CD14-positive monocyte (primary cell): ENCODE results near the gene SHB. TPM values are rescaled to one million over a fixed set of nuclear protein-coding genes. Genes with fewer than 3 reads are reported as not detected.
A peak's percentile ranks its signal among the peaks of the same experiment; 100 is the strongest.

Experiments
- DNase-seq, 3 donors: peaks; one replicate each; pipeline ENCODE4 v3.0.0-alpha.2; 2011 to 2022
- H2AFZ ChIP-seq: 2 replicates; pipeline ENCODE4 v1.6.0; 2012; ENCODE audit warnings: mild to moderate bottlenecking, low read depth, low read length, inconsistent platforms; ENCODE audit not compliant: insufficient read depth, poor library complexity, severe bottlenecking
- H3K27ac ChIP-seq, 2 donors: 1 replicate in 1 of 2; 2 replicates in 1 of 2; pipeline ENCODE4 v1.5.1; 2012 to 2013; ENCODE audit warnings: low read length in 2 of 2, control low read depth in 1 of 2, inconsistent platforms in 1 of 2, low read depth in 1 of 2, mild to moderate bottlenecking in 1 of 2
- H3K27me3 ChIP-seq, 2 donors: one replicate each; pipeline versions ENCODE4 v1.6.0 to v1.6.1; 2011 to 2013; ENCODE audit warnings: low read length in 2 of 2; ENCODE audit not compliant: control insufficient read depth in 2 of 2, insufficient read depth in 2 of 2
- H3K36me3 ChIP-seq, 2 donors: replicated peaks in 1 of 2; 1 replicate in 1 of 2; 2 replicates in 1 of 2; pipeline versions ENCODE4 v1.5.1 to v1.6.1; 2012 to 2013; ENCODE audit warnings: low read length in 2 of 2, control low read depth in 1 of 2, inconsistent platforms in 1 of 2, mild to moderate bottlenecking in 1 of 2; ENCODE audit not compliant: insufficient read depth in 2 of 2, control insufficient read depth in 1 of 2
- H3K4me1 ChIP-seq, 2 donors: 1 replicate in 1 of 2; 2 replicates in 1 of 2; pipeline versions ENCODE4 v1.5.1 to v1.6.1; 2012 to 2013; ENCODE audit warnings: low read length in 2 of 2, control low read depth in 1 of 2, inconsistent platforms in 1 of 2, mild to moderate bottlenecking in 1 of 2, moderate library complexity in 1 of 2; ENCODE audit not compliant: insufficient read depth in 2 of 2, control insufficient read depth in 1 of 2
- H3K4me2 ChIP-seq: replicated peaks from 2 replicates; pipeline ENCODE3; 2012; ENCODE audit warnings: low read length, moderate library complexity, mild to moderate bottlenecking; ENCODE audit not compliant: poor library complexity, severe bottlenecking; ENCODE audit errors: extremely low read depth
- H3K4me3 ChIP-seq, 3 experiments: fragments of 200-600 bp in 1 of 3; sonication (generic) in 1 of 3; replicated peaks in 1 of 3; 1 replicate in 2 of 3; 2 replicates in 1 of 3; pipeline ENCODE4 v1.5.1; 2011 to 2013; ENCODE audit warnings: low read length in 3 of 3, mild to moderate bottlenecking in 3 of 3, control low read depth in 2 of 3, low read depth in 2 of 3, inconsistent platforms in 1 of 3, moderate library complexity in 1 of 3
- H3K79me2 ChIP-seq: 2 replicates; pipeline ENCODE4 v1.6.0; 2012; ENCODE audit warnings: mild to moderate bottlenecking, control low read depth, inconsistent platforms, low read length, moderate library complexity; ENCODE audit not compliant: insufficient read depth
- H3K9ac ChIP-seq: 2 replicates; pipeline ENCODE4 v1.6.0; 2017; ENCODE audit warnings: low read length, mild to moderate bottlenecking; ENCODE audit not compliant: insufficient read depth, poor library complexity, severe bottlenecking
- H3K9me3 ChIP-seq, 2 donors: replicated peaks in 1 of 2; 1 replicate in 1 of 2; 2 replicates in 1 of 2; pipeline versions ENCODE4 v1.5.1 to v1.6.1; 2012 to 2013; ENCODE audit warnings: low read length in 2 of 2, control low read depth in 1 of 2; ENCODE audit not compliant: control insufficient read depth in 1 of 2, insufficient read depth in 1 of 2
- H4K20me1 ChIP-seq: 2 replicates; pipeline ENCODE4 v1.6.0; 2012; ENCODE audit warnings: mild to moderate bottlenecking, low read length, control low read depth, moderate library complexity; ENCODE audit not compliant: insufficient read depth
- H3K27ac Mint-ChIP-seq, 7 donors: one replicate each; pipeline ENCODE4 v1.8.0; 2020; ENCODE audit warnings: mild to moderate bottlenecking in 7 of 7, mixed read lengths in 7 of 7, moderate library complexity in 6 of 7, inconsistent platforms in 2 of 7
- H3K27me3 Mint-ChIP-seq, 3 donors: one replicate each; pipeline ENCODE4 v1.8.0; 2021 to 2022; ENCODE audit warnings: low read depth in 3 of 3, mild to moderate bottlenecking in 3 of 3, mixed read lengths in 3 of 3, moderate library complexity in 3 of 3, inconsistent platforms in 1 of 3
- H3K36me3 Mint-ChIP-seq, 2 donors: one replicate each; pipeline ENCODE4 v1.8.0; 2020; ENCODE audit warnings: mixed read lengths in 2 of 2, inconsistent platforms in 1 of 2, mild to moderate bottlenecking in 1 of 2
- H3K4me1 Mint-ChIP-seq: one replicate; pipeline ENCODE4 v1.8.0; 2020; ENCODE audit warnings: mild to moderate bottlenecking, mixed read lengths
- H3K4me3 Mint-ChIP-seq, 2 donors: one replicate each; pipeline ENCODE4 v1.8.0; 2020; ENCODE audit warnings: mild to moderate bottlenecking in 2 of 2, mixed read lengths in 2 of 2, moderate library complexity in 1 of 2
- H3K9me3 Mint-ChIP-seq, 7 donors: one replicate each; pipeline ENCODE4 v1.8.0; 2020 to 2022; ENCODE audit warnings: mixed read lengths in 7 of 7, mild to moderate bottlenecking in 6 of 7, moderate library complexity in 6 of 7, inconsistent platforms in 2 of 7
- WGBS: methylation state at CpG from one replicate; pipeline ENCODE4 v1.1.5; 2013; ENCODE audit warnings: missing lambda C conversion rate; ENCODE audit not compliant: insufficient coverage; 5-methylcytosine and 5-hydroxymethylcytosine counted together
- intact Hi-C, 2 donors: fragments of 100-400 bp; cut with micrococcal nuclease; formaldehyde crosslinking; loops; one replicate each; pipeline versions ENCODE4 v1.15.0 to v1.15.1; 2023
- polyA plus RNA-seq, 3 donors: library from polyadenylated mRNA; depleted of rRNA in 1 of 3; unstranded in 2 of 3; stranded (reverse) in 1 of 3; fragments of 300-500 nt in 2 of 3; fragments of >200 nt in 1 of 3; fragmentation: Illumina TruSeq in 2 of 3; gene quantifications; 1 replicate in 2 of 3; 2 replicates in 1 of 3; pipeline ENCODE4 v1.2.3, GENCODE V29; 2012 to 2021
- TF ChIP-seq, protein P1 (sequence below): fragments of 200-600 bp; IDR thresholded peaks from one replicate; pipeline ENCODE4 v1.8.0; 2022; ENCODE audit warnings: antibody characterized with exemption, mild to moderate bottlenecking

The SHB gene
- polyA plus RNA-seq, 3 donors = 0.27 to 1.3 (median 0.31) TPM

DNA sequence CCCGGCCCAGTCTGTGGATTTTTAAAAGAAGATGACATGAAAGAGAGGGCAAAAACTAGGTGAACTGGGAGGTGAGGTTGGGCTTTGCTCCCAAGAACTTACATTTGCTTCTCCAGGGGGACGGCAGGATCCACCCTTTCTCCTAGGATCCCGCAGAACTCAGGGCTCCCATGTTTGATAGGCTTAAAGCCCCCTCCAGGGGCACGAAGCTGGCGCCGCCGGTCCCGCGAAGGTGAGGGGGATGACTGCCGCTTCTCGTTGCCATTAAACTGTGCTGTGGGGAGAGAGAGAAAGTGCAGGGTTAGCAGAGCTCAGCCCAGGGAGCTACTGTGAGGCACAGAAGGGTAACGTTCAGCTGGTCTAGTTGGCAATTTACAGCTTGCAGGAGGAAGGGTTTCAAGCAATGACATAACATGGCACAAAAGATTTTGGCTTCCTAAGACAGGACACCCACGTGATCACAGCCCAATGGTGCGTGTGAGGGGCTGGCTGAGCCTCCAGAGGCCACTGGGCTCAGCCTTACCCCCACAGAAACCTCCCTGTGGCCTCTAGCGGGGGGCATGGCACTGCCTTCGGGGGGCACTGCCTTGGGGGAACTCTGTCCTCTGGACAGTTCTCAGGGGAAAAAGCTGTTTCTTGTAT lies 113.1 kb downstream of the SHB start:
- TF ChIP-seq, protein P1, sequence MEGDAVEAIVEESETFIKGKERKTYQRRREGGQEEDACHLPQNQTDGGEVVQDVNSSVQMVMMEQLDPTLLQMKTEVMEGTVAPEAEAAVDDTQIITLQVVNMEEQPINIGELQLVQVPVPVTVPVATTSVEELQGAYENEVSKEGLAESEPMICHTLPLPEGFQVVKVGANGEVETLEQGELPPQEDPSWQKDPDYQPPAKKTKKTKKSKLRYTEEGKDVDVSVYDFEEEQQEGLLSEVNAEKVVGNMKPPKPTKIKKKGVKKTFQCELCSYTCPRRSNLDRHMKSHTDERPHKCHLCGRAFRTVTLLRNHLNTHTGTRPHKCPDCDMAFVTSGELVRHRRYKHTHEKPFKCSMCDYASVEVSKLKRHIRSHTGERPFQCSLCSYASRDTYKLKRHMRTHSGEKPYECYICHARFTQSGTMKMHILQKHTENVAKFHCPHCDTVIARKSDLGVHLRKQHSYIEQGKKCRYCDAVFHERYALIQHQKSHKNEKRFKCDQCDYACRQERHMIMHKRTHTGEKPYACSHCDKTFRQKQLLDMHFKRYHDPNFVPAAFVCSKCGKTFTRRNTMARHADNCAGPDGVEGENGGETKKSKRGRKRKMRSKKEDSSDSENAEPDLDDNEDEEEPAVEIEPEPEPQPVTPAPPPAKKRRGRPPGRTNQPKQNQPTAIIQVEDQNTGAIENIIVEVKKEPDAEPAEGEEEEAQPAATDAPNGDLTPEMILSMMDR = no peak
- intact Hi-C loops = no loop called here
- Histone ChIP-seq H3K27ac (no peak overlapping the region), H2AFZ (no peak overlapping the region), H3K4me2 (no peak overlapping the region), H3K27me3 (no peaks in the 10 kb centered on the region), H4K20me1 (no peaks in the 10 kb centered on the region), H3K4me1 (peaks cover 4 to 6% of the 10 kb centered on the region in 2 donors), H3K9me3 (no peaks in the 10 kb centered on the region), H3K79me2 (no peaks in the 10 kb centered on the region), H3K9ac (no peak overlapping the region), H3K36me3 (peaks cover 0 to 6% of the 10 kb centered on the region in 2 donors), H3K4me3 (no peak overlapping the region)
- H3K27me3 Mint-ChIP-seq = peaks cover 0 to 2% (median 0%) of the 10 kb centered on the region in 3 donors
- no peak overlapping the region for H3K4me3 Mint-ChIP-seq
- 92% methylated on average over 12 of the region's 16 CpGs for WGBS
- H3K36me3 Mint-ChIP-seq = peaks cover 12 to 22% of the 10 kb centered on the region in 2 donors
- peaks cover 2% of the 10 kb centered on the region for H3K4me1 Mint-ChIP-seq
- H3K27ac Mint-ChIP-seq = peak overlapping the region in 1 of 7 donors; percentile 41
- H3K9me3 Mint-ChIP-seq = no peaks in the 10 kb centered on the region
- no peak for DNase-seq

DNA sequence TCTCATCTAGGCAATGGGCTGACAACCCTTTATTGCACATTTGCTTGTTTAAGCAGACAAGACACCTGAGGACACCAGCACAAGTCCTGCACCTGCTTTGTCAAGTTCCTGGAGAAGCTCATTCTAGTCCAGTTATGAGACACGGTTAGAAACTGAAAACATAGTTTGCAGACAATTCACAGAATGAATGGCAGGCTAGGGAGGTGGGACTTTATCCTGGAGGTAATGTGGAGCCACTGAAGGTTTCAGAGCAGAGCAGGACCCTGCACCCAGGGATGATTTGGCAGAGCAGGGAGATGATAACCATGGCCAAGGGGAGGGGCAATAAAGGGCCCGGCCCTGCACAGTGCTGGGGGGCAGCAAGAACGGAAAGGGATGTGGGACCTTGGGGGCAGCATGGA lies 114.4 kb downstream of the SHB start:
- Mint-ChIP-seq H3K27ac (peak overlapping the region in 1 of 7 donors; percentile 21), H3K27me3 (peaks cover 0 to 4% (median 0%) of the 10 kb centered on the region in 3 donors), H3K4me3 (no peak overlapping the region), H3K36me3 (peaks cover 13 to 26% of the 10 kb centered on the region in 2 donors), H3K4me1 (no peaks in the 10 kb centered on the region), H3K9me3 (no peaks in the 10 kb centered on the region)
- no peak overlapping the region for H3K4me2 ChIP-seq
- intact Hi-C loops = no loop called here
- H3K4me3 ChIP-seq = no peak overlapping the region
- no peak overlapping the region for H3K27ac ChIP-seq
- no peak overlapping the region for H3K9ac ChIP-seq
- no peaks in the 10 kb centered on the region for H3K9me3 ChIP-seq
- 63% methylated on average over 3 of the region's 3 CpGs for WGBS
- H3K27me3 ChIP-seq = no peaks in the 10 kb centered on the region
- no peaks in the 10 kb centered on the region for H3K4me1 ChIP-seq
- no peak overlapping the region for H2AFZ ChIP-seq
- TF ChIP-seq, protein P1 = no peak
- no peaks in the 10 kb centered on the region for H3K79me2 ChIP-seq
- H3K36me3 ChIP-seq = peaks cover 0 to 6% of the 10 kb centered on the region in 2 donors
- no peak for DNase-seq
- H4K20me1 ChIP-seq = no peaks in the 10 kb centered on the region
